HK-2 (cell line): ENCODE results near the gene S100A12.
A peak's percentile ranks its signal among the peaks of the same experiment; 100 is the strongest.
"Not testable (repeated sequence)": the region's sequence is repeated elsewhere in the genome, so short reads cannot be mapped to it uniquely, and the experiment has no call there.

Experiments used
- DNase-seq: peaks from one replicate; pipeline ENCODE4 v3.0.0-alpha.2; 2018; ENCODE audit not compliant: unreplicated experiment

The S100A12 gene

GRCh38 chr1:153375511-153375910 is at the start of gene S100A12:
Gene S100A12 (minus strand): TSS chr1:153375621. CDS start chr1:153374592, 1,029 bp downstream.
- peak; percentile 13 for DNase-seq

- peak; percentile 69 for DNase-seq
Observed at GRCh38 chr1:153422450-153423068, 47.1 kb upstream of the S100A12 start.

- no peak for DNase-seq
Observed at GRCh38 chr1:153420306-153420705, 44.9 kb upstream of the S100A12 start.

- not testable (repeated sequence) for DNase-seq
Observed at GRCh38 chr1:153419436-153419793, 44.0 kb upstream of the S100A12 start.

GRCh38 chr1:153418758-153419435 is 43.5 kb upstream of the S100A12 start:
- not testable (repeated sequence) for DNase-seq

GRCh38 chr1:153417136-153417888 is 41.9 kb upstream of the S100A12 start:
- DNase-seq: no peak

GRCh38 chr1:153415850-153416570 is 40.6 kb upstream of the S100A12 start, which contains the start of gene S100A7A:
Gene S100A7A (plus strand): TSS chr1:153416520. CDS start chr1:153418083, 1,563 bp downstream.
- no peak for DNase-seq

- not testable (repeated sequence) for DNase-seq
Observed at GRCh38 chr1:153413961-153414360, 38.5 kb upstream of the S100A12 start.

- not testable (repeated sequence) for DNase-seq
Observed at GRCh38 chr1:153407274-153407673, 31.9 kb upstream of the S100A12 start.

- DNase-seq: not testable (repeated sequence)
Observed at GRCh38 chr1:153405825-153406599, 30.6 kb upstream of the S100A12 start.

- peak; percentile 60 for DNase-seq
Observed at GRCh38 chr1:153404768-153405167, 29.3 kb upstream of the S100A12 start.

- no peak for DNase-seq
Observed at GRCh38 chr1:153404086-153404635, 28.7 kb upstream of the S100A12 start.

GRCh38 chr1:153403421-153404085 is 28.1 kb upstream of the S100A12 start:
- DNase-seq: no peak

- no peak for DNase-seq
Observed at GRCh38 chr1:153402226-153402625, 26.8 kb upstream of the S100A12 start.

- DNase-seq: no peak
Observed at GRCh38 chr1:153401461-153401860, 26.0 kb upstream of the S100A12 start.

GRCh38 chr1:153400244-153400643 is 24.8 kb upstream of the S100A12 start:
- no peak for DNase-seq

GRCh38 chr1:153399401-153400055 is 24.1 kb upstream of the S100A12 start:
- no peak for DNase-seq

- no peak for DNase-seq
Observed at GRCh38 chr1:153397924-153398651, 22.7 kb upstream of the S100A12 start.
